GM18511 (cell line): ENCODE measurements around the gene NACA.
A peak's percentile ranks its signal among the peaks of the same experiment; 100 is the strongest.

Experiments used
- ATAC-seq: cut with Tn5 transposase; IDR thresholded peaks from one replicate; pipeline ENCODE4 v1.9.1; 2021; ENCODE audit warnings: mild to moderate bottlenecking, moderate library complexity; ENCODE audit not compliant: unreplicated experiment

Gene NACA

GRCh38 chr12:56694161-56694560 lies 30.9 kb downstream of the NACA start:
- ATAC-seq, result no peak

GRCh38 chr12:56688846-56689109 lies 36.3 kb downstream of the NACA start:
- ATAC-seq, result no peak

GRCh38 chr12:56688129-56688845 lies 36.8 kb downstream of the NACA start, which contains the start of gene PTGES3:
Gene PTGES3 (minus strand): TSS chr12:56688284. CDS start chr12:56687999, 285 bp downstream.
- peak; percentile 75 for ATAC-seq

GRCh38 chr12:56687223-56688128 lies 37.6 kb downstream of the NACA start:
- ATAC-seq, result no peak

GRCh38 chr12:56684745-56685359 lies 40.2 kb downstream of the NACA start:
- ATAC-seq, result no peak

- no peak for ATAC-seq
Measured at GRCh38 chr12:56682323-56682722, 42.8 kb downstream of the NACA start.

- no peak for ATAC-seq
Measured at GRCh38 chr12:56679883-56680575, 45.1 kb downstream of the NACA start.

- ATAC-seq, result no peak
Measured at GRCh38 chr12:56678852-56679251, 46.2 kb downstream of the NACA start.

- peak; percentile 75 for ATAC-seq
Measured at GRCh38 chr12:56677680-56678079, 47.4 kb downstream of the NACA start.

GRCh38 chr12:56676851-56677580 lies 48.1 kb downstream of the NACA start:
- no peak for ATAC-seq

- no peak for ATAC-seq
Measured at GRCh38 chr12:56671608-56672007, 53.5 kb downstream of the NACA start.

GRCh38 chr12:56670836-56671235 lies 54.3 kb downstream of the NACA start:
- no peak for ATAC-seq

GRCh38 chr12:56668197-56668457 lies 57.0 kb downstream of the NACA start:
- ATAC-seq, result no peak
